HL-60 (cell line): ENCODE measurements around the gene CYP8B1.

Experiments used
- DNase-seq, 2 experiments: peaks; one replicate each; pipeline ENCODE4 v3.0.0-alpha.2; 2010 to 2020; ENCODE audit warnings: low read depth in 1 of 2, low spot score in 1 of 2
- H3K27ac ChIP-seq: fragments of 250-450 bp; sonication (Bioruptor Pico); replicated peaks from 2 replicates; pipeline ENCODE4 v1.5.1; 2020; ENCODE audit warnings: mild to moderate bottlenecking, moderate library complexity
- H3K27me3 ChIP-seq: fragments of 250-450 bp; sonication (Bioruptor Pico); 2 replicates; pipeline ENCODE4 v1.5.1; 2021; ENCODE audit warnings: mild to moderate bottlenecking, moderate library complexity; ENCODE audit not compliant: insufficient read depth, poor library complexity, severe bottlenecking
- H3K4me3 ChIP-seq: replicated peaks from 2 replicates; pipeline ENCODE4 v1.5.1; 2011; ENCODE audit warnings: mild to moderate bottlenecking, control low read depth, low read length; ENCODE audit not compliant: insufficient read depth
- CTCF ChIP-seq: IDR thresholded peaks from one replicate; pipeline ENCODE4 v1.5.1; 2011; ENCODE audit warnings: low read length, control low read depth, inconsistent platforms; ENCODE audit not compliant: insufficient read depth
- GABPA ChIP-seq: IDR thresholded peaks from 2 replicates; pipeline ENCODE4 v1.6.1; 2012; ENCODE audit warnings: low read depth
- POLR2AphosphoS5 ChIP-seq: IDR thresholded peaks from 2 replicates; pipeline ENCODE4 v1.6.1; 2012; ENCODE audit warnings: low read depth
- SPI1 ChIP-seq: IDR thresholded peaks from 2 replicates; pipeline ENCODE4 v1.6.1; 2012; ENCODE audit warnings: low read depth, mild to moderate bottlenecking, borderline replicate concordance
- TF ChIP-seq, protein P1 (sequence below): IDR thresholded peaks from 2 replicates; pipeline ENCODE4 v1.6.1; 2012; ENCODE audit warnings: low read depth; ENCODE audit not compliant: insufficient replicate concordance

CYP8B1 gene

DNA sequence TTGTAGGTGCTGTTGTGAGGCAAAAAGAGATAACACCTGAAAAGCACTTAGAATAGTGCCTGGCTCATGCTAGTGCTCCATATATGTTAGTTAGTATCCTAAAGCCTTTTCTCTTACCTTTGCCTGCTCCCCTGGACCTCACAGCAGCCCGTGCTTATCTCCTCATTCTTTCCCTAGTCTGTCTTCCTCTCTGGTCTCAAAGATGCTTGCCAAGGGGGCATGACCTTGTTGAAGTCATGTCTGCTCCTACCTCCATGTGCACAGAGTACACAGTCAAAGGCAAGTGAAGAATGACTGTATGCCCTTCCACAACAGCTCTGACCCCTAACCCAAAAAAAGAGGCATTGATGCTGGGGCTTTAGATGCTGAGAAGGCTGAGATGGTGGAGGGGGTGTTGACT, 722 bp upstream of the CYP8B1 start:
- Histone ChIP-seq H3K27ac (no peak overlapping the region), H3K4me3 (no peak overlapping the region), H3K27me3 (peaks cover 2% of the 10 kb centered on the region)
- TF ChIP-seq, protein P1, sequence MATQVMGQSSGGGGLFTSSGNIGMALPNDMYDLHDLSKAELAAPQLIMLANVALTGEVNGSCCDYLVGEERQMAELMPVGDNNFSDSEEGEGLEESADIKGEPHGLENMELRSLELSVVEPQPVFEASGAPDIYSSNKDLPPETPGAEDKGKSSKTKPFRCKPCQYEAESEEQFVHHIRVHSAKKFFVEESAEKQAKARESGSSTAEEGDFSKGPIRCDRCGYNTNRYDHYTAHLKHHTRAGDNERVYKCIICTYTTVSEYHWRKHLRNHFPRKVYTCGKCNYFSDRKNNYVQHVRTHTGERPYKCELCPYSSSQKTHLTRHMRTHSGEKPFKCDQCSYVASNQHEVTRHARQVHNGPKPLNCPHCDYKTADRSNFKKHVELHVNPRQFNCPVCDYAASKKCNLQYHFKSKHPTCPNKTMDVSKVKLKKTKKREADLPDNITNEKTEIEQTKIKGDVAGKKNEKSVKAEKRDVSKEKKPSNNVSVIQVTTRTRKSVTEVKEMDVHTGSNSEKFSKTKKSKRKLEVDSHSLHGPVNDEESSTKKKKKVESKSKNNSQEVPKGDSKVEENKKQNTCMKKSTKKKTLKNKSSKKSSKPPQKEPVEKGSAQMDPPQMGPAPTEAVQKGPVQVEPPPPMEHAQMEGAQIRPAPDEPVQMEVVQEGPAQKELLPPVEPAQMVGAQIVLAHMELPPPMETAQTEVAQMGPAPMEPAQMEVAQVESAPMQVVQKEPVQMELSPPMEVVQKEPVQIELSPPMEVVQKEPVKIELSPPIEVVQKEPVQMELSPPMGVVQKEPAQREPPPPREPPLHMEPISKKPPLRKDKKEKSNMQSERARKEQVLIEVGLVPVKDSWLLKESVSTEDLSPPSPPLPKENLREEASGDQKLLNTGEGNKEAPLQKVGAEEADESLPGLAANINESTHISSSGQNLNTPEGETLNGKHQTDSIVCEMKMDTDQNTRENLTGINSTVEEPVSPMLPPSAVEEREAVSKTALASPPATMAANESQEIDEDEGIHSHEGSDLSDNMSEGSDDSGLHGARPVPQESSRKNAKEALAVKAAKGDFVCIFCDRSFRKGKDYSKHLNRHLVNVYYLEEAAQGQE: no peak
- TF ChIP-seq GABPA (no peak), CTCF (no peak)
- DNase-seq: no peak

DNA sequence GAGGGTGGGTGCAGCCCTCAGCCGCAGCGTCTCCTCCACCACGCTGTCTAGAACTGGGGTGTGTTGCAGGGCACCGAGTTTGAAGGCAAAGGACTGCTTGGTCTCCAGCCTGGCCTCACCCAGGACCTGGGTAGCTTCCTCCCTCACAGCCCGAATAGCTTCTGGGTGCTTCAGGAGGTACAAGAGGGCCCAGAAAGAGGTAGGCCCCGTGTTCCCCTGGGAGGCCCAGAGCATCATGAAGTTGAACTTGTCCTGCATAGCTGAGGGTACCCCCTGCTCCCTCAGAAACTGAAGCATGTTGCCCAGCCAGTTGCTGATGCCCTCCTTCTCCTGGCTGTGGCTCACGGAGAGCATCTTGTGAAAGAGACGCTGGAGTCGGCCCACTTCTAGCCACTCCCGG, 930 bp downstream of the CYP8B1 start:
- H3K27ac ChIP-seq: no peak overlapping the region
- H3K4me3 ChIP-seq: no peak overlapping the region
- DNase-seq: no peak

DNA sequence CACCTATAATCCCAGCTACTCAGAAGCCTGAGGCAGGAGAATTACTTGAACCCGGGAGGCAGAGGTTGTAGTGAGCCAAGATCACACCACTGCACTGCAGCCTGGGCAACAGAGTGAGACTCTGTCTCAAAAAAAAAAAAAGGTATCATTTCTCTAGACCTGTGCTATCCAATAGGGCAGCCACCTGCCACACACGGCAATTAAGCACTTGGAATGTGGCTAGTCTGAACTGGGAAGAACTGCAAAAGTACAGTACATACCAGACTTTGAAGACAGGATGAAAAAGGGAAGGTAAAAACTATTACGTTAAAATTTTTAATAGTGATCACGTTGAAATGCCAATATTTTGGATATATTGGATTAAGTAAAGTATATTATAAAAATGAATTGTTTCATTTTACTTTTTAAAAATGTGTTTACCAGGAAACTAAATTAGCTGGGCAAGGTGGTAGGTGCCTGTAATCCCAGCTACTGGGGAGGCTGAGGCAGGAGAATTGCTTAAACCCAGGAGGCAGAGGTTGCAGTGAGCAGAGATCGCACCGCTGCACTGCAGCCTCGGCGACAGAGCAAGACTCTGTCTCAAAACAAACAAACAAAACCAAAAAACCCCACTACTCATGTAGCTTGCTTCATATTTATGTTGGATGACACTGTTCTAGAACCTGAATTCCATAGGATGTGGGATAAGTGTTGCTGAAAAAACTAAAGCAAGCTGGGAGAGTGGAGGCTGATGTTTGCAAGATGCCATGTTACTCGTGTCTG, 2.3 kb downstream of the CYP8B1 start:
- Histone ChIP-seq H3K4me3 (no peak overlapping the region), H3K27me3 (peaks cover 2% of the 10 kb centered on the region), H3K27ac (no peak overlapping the region)
- DNase-seq: no peak
- TF ChIP-seq, protein P1: no peak
- TF ChIP-seq CTCF (no peak), POLR2AphosphoS5 (no peak), SPI1 (no peak), GABPA (no peak)

More for the DNA sequence above, 930 bp downstream of the CYP8B1 start:
- H3K27me3 ChIP-seq: peaks cover 2% of the 10 kb centered on the region
- TF ChIP-seq CTCF: no peak
- no peak for TF ChIP-seq GABPA
- TF ChIP-seq SPI1: no peak
- TF ChIP-seq POLR2AphosphoS5: no peak
- TF ChIP-seq, protein P1: no peak
